Measurements from ENCODE around the gene CERK.

DNA sequence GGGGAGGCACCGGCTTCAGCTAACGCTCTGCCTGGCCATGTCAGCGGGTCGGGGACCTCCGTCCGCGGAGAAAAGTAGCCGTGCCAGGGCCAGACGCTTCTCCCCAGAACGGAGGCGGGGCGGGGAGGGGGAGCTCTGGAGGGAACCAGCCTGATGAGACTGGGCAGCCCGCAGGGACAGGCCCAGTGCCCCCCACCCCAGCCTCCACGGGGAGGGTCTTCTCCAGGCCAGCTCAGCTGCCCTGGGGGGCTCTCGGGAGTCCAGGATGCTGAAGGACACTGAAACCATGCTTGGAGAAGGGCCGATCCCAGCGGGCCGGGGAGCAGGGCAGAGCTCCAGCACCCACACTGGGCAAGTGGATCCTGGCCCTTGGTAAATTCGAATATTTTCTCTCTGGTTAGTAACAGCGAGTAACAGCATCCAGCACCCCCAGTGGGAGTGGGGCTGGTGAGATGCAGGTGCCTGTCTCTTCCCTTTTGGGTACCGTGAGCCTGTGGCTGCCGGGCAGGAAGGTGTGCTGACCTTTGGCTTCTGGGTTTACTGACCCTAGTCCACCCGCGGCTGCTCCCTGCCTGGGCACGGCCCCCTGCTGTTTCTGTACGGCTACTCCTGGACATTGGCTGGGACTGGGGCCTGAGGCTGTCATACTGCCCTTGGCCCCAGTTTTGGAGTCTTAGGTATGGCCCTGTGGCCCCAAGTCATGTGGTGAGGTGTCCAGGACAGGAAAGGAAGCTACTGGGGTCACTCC is 82.0 kb downstream of the CERK start:
- TF ChIP-seq POLR2AphosphoS5 (IDR thresholded peaks at IDR 0.05; ENCODE audit: borderline replicate concordance, low read depth, low read length) (no peak), EZH2 (IDR thresholded peaks at IDR 0.05) (no peak), FOXP2 (optimal IDR thresholded peaks at IDR 0.05; ENCODE audit: control extremely low read depth, extremely low read length, insufficient read depth) (no peak)

Measured in SK-N-MC (cell line).